SK-N-SH (cell line): ENCODE data around the gene SLC35A3. TPM values are rescaled to one million over a fixed set of nuclear protein-coding genes. Genes with fewer than 3 reads are reported as not detected.
"Not testable (repeated sequence)": the region's sequence is repeated elsewhere in the genome, so short reads cannot be mapped to it uniquely, and the experiment has no call there.

Experiments used
- CTCF ChIA-PET: fragments of 300-600, 350-600 bp; formaldehyde crosslinking; extraction: SDS; loops from one replicate; lab custom pipeline; 2021; lab: Yijun Ruan, JAX
- POLR2A ChIA-PET: fragments of 350-600 bp; sonication (Branson Sonifier 250); formaldehyde crosslinking; extraction: SDS; loops from one replicate; lab custom pipeline; 2020; ENCODE audit warnings: antibody characterized with exemption, inconsistent platforms; lab: Yijun Ruan, JAX
- DNase-seq: peaks from one replicate; pipeline ENCODE4 v3.0.0; 2012
- H2AFZ ChIP-seq: fragments of 200-600 bp; sonication (generic); 2 replicates; pipeline ENCODE4 v1.8.1; 2016; ENCODE audit warnings: antibody characterized with exemption, mild to moderate bottlenecking, low read depth
- H3F3A ChIP-seq: fragments of 200-600 bp; sonication (generic); replicated peaks from 2 replicates; pipeline ENCODE3; 2016; ENCODE audit warnings: antibody characterized with exemption, mild to moderate bottlenecking; ENCODE audit not compliant: insufficient read depth
- H3K27ac ChIP-seq, 2 experiments: fragments of 200-500 bp in 1 of 2; fragments of 200-600 bp in 1 of 2; sonication (Bioruptor generic) in 1 of 2; sonication (generic), shearing (Covaris generic) in 1 of 2; 2 replicates each; pipeline versions ENCODE4 v1.5.1 to v1.6.1; 2014 to 2016; ENCODE audit warnings: low read depth in 2 of 2, inconsistent platforms in 1 of 2, low read length in 1 of 2, mild to moderate bottlenecking in 1 of 2, mixed read lengths in 1 of 2
- H3K27me3 ChIP-seq: fragments of 200-600 bp; sonication (generic), shearing (Covaris generic); 2 replicates; pipeline ENCODE4 v1.6.1; 2016; ENCODE audit warnings: mixed run types; ENCODE audit not compliant: insufficient read depth
- H3K36me3 ChIP-seq, 2 experiments: fragments of 200-500 bp in 1 of 2; fragments of 200-600 bp in 1 of 2; sonication (Bioruptor generic) in 1 of 2; sonication (generic) in 1 of 2; replicated peaks in 1 of 2; 2 replicates each; pipeline versions ENCODE3 to v1.5.1; 2014 to 2016; ENCODE audit warnings: low read length in 1 of 2, mild to moderate bottlenecking in 1 of 2; ENCODE audit not compliant: insufficient read depth in 2 of 2, control insufficient read depth in 1 of 2
- H3K4me1 ChIP-seq, 2 experiments: fragments of 200-500 bp in 1 of 2; fragments of 200-600 bp in 1 of 2; sonication (Bioruptor generic) in 1 of 2; sonication (generic), shearing (Covaris generic) in 1 of 2; 2 replicates each; pipeline versions ENCODE4 v1.5.1 to v1.6.1; 2014 to 2016; ENCODE audit warnings: low read depth in 1 of 2, low read length in 1 of 2, mixed run types in 1 of 2; ENCODE audit not compliant: insufficient read depth in 2 of 2, control insufficient read depth in 1 of 2
- H3K4me2 ChIP-seq: fragments of 200-600 bp; sonication (generic), shearing (Covaris generic); 2 replicates; pipeline ENCODE4 v1.6.1; 2017; ENCODE audit warnings: mixed run types
- H3K4me3 ChIP-seq, 2 experiments: fragments of 200-500 bp in 1 of 2; fragments of 200-600 bp in 1 of 2; sonication (Bioruptor generic) in 1 of 2; sonication (generic), shearing (Covaris generic) in 1 of 2; 2 replicates each; pipeline versions ENCODE4 v1.5.1 to v1.8.1; 2014 to 2016; ENCODE audit warnings: low read depth in 2 of 2, inconsistent platforms in 1 of 2, low read length in 1 of 2, mild to moderate bottlenecking in 1 of 2, mixed read lengths in 1 of 2, moderate library complexity in 1 of 2
- H3K79me2 ChIP-seq: fragments of 200-600 bp; sonication (generic); 2 replicates; pipeline ENCODE4 v1.8.1; 2017; ENCODE audit warnings: mild to moderate bottlenecking; ENCODE audit not compliant: insufficient read depth
- H3K9ac ChIP-seq: fragments of 200-600 bp; sonication (generic); 2 replicates; pipeline ENCODE4 v1.6.1; 2017; ENCODE audit warnings: mixed run types
- H3K9me2 ChIP-seq: fragments of 200-600 bp; sonication (generic); 2 replicates; pipeline ENCODE4 v1.6.1; 2017; ENCODE audit warnings: mixed run types
- H3K9me3 ChIP-seq: fragments of 200-600 bp; sonication (generic); 2 replicates; pipeline ENCODE4 v1.6.1; 2017; ENCODE audit warnings: mixed run types, mild to moderate bottlenecking, moderate library complexity
- H4K20me1 ChIP-seq: fragments of 200-600 bp; sonication (generic); 2 replicates; pipeline ENCODE4 v1.6.1; 2017; ENCODE audit warnings: mild to moderate bottlenecking, mixed run types; ENCODE audit not compliant: insufficient read depth
- CHD2 ChIP-seq: fragments of 150-350 bp; IDR thresholded peaks from 2 replicates; pipeline ENCODE4 v1.6.1; 2018; ENCODE audit warnings: low read length; ENCODE audit not compliant: partially characterized antibody
- EP300 ChIP-seq, 2 experiments: IDR thresholded peaks; 2 replicates each; pipeline versions ENCODE4 v1.4.0 to v1.6.1; 2012; ENCODE audit warnings: borderline replicate concordance in 1 of 2, low read depth in 1 of 2, low read length in 1 of 2
- EZH2phosphoT487 ChIP-seq: fragments of 200-600 bp; sonication (generic); IDR thresholded peaks from 2 replicates; pipeline ENCODE4 v1.6.1; 2017; ENCODE audit warnings: low read depth, mixed run types, mild to moderate bottlenecking, antibody characterized with exemption, moderate library complexity, borderline replicate concordance
- FOXM1 ChIP-seq: IDR thresholded peaks from 2 replicates; pipeline ENCODE4 v1.4.0; 2012; ENCODE audit warnings: low read depth, mild to moderate bottlenecking
- GABPA ChIP-seq: IDR thresholded peaks from 2 replicates; pipeline ENCODE4 v1.4.0; 2012; ENCODE audit warnings: low read depth, mild to moderate bottlenecking
- MXI1 ChIP-seq: IDR thresholded peaks from 2 replicates; pipeline ENCODE4 v1.6.1; 2012; ENCODE audit warnings: mild to moderate bottlenecking, low read depth, low read length, improper control_type of control experiment
- POLR2AphosphoS5 ChIP-seq: IDR thresholded peaks from 2 replicates; pipeline ENCODE4 v1.6.1; 2012; ENCODE audit warnings: low read depth, low read length
- RCOR1 ChIP-seq: fragments of 150-350 bp; IDR thresholded peaks from 2 replicates; pipeline ENCODE4 v1.6.1; 2017; ENCODE audit warnings: antibody characterized with exemption, low read length
- RFX5 ChIP-seq: IDR thresholded peaks from 2 replicates; pipeline ENCODE4 v1.6.1; 2012; ENCODE audit warnings: mild to moderate bottlenecking, improper control_type of control experiment, low read length
- SMC3 ChIP-seq: IDR thresholded peaks from 2 replicates; pipeline ENCODE4 v1.6.1; 2012; ENCODE audit warnings: low read depth, low read length, improper control_type of control experiment
- TEAD4 ChIP-seq: IDR thresholded peaks from 2 replicates; pipeline ENCODE4 v1.4.0; 2012; ENCODE audit warnings: mild to moderate bottlenecking, borderline replicate concordance; ENCODE audit not compliant: insufficient read depth
- whole genome bisulfite sequencing: methylation state at CpG from one replicate; pipeline ENCODE4 v1.1.6; 2017; ENCODE audit warnings: low lambda C conversion rate; 5-methylcytosine and 5-hydroxymethylcytosine counted together
- polyA plus RNA-seq, 3 experiments: library from polyadenylated mRNA; depleted of rRNA; stranded (reverse); fragments of >200 nt; gene quantifications; 2 replicates each; pipeline ENCODE4 v1.2.3, GENCODE V29; 2012
- TF ChIP-seq, protein P1 (sequence below): fragments of 150-350 bp; IDR thresholded peaks from 2 replicates; pipeline ENCODE4 v1.6.1; 2017; ENCODE audit warnings: antibody characterized with exemption, low read length, low read depth, borderline replicate concordance
- TF ChIP-seq, protein P2 (sequence below): IDR thresholded peaks from 2 replicates; pipeline ENCODE4 v1.4.0; 2012; ENCODE audit warnings: low read depth, borderline replicate concordance

SLC35A3 gene
- polyA plus RNA-seq, 1 of the 3 experiments (the other 2 are of a cell fraction) = 5.7 TPM

DNA sequence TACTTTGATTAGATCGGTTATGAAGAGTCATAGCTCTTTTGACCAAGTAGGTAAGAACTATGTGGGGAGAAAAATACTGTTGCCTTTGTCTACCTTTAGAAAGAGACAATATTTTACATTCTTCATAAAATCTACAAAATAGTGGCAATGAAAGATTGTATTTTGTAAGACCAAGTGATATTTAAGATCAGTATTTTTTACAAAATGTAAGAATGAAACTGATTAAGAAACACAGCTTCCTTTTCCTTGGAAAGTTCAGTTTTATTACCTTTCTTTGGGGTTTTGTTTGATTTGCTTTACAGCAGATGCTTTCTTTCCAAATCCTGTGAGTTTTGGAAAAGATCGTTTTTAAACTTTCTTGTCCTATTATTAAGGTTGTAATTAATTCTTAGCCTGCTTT lies 69.8 kb downstream of the SLC35A3 start:
- Histone ChIP-seq H3K4me2 (peak overlapping the region; percentile 68), H3K9me3 (no peaks in the 10 kb centered on the region), H3K27me3 (no peaks in the 10 kb centered on the region), H3K9me2 (no peaks in the 10 kb centered on the region), H2AFZ (no peak overlapping the region), H3K79me2 (peaks cover 69% of the 10 kb centered on the region), H3K4me3 (peak overlapping the region; percentile 71 to 94; a peak in 3 of 4 replicates), H3K36me3 (no peaks in the 10 kb centered on the region), H3K4me1 (peaks cover 4 to 5% of the 10 kb centered on the region in 2 experiments; a peak in 2 of 4 replicates), H3F3A (peaks cover 6% of the 10 kb centered on the region), H4K20me1 (peaks cover 8% of the 10 kb centered on the region; the same call in 1 of the 2 replicates), H3K9ac (peak overlapping the region; percentile 88), H3K27ac (peak overlapping the region; percentile 89 to 94; a peak in 3 of 4 replicates)
- DNase-seq = no peak
- ChIA-PET CTCF (interaction anchor here (0.8 to 1.0 kb wide), 2 partner anchors 26 to 69 kb away, joined by 3 read pairs; no protein-coding TSS in a partner anchor), POLR2A (no interaction called here)
- TF ChIP-seq RFX5 (no peak), SMC3 (no peak), FOXM1 (no peak), TEAD4 (no peak), POLR2AphosphoS5 (no peak)
- 19% methylated on average over 2 of the region's 2 CpGs for WGBS

DNA sequence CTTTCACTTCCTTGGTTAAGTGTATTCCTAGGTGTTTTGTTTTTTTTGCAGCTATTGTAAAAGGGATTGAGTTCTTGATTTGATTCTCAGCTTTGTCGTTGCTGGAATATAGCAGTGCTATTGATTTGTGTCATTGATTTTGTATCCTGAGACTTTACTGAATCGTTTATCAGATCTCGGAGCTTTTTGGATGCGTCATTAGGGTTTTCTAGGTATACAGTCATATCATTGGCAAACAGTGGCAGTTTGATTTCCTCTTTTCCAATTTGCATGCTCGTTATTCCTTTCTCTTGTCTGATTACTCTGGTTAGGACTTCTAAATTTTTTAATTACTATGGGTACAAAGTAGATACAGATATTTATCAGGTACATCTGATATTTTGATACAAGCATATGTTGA lies 75.4 kb downstream of the SLC35A3 start:
- ChIA-PET CTCF (no interaction called here), POLR2A (no interaction called here)
- 97% methylated on average over 5 of the region's 5 CpGs for WGBS
- Histone ChIP-seq H3K36me3 (peaks cover 0 to 8% of the 10 kb centered on the region in 2 experiments), H4K20me1 (peaks cover 35% of the 10 kb centered on the region; the same call in 1 of the 2 replicates), H3K9me2 (no peaks in the 10 kb centered on the region), H3K27ac (no peak overlapping the region), H3K4me2 (no peak overlapping the region), H3K4me3 (no peak overlapping the region), H3F3A (no peaks in the 10 kb centered on the region), H3K79me2 (peaks cover 99% of the 10 kb centered on the region), H2AFZ (no peak overlapping the region), H3K4me1 (peaks cover 6 to 8% of the 10 kb centered on the region in 2 experiments; a peak in 3 of 4 replicates), H3K9ac (no peak overlapping the region)
- TF ChIP-seq TEAD4 (no peak), CHD2 (no peak), RCOR1 (no peak), GABPA (no peak), EP300 (IDR thresholded peaks at IDR 0.05; ENCODE audit: borderline replicate concordance in 1 of 2, low read depth in 1 of 2, low read length in 1 of 2) (no peak), MXI1 (no peak), EZH2phosphoT487 (no peak)
- TF ChIP-seq, protein P1, sequence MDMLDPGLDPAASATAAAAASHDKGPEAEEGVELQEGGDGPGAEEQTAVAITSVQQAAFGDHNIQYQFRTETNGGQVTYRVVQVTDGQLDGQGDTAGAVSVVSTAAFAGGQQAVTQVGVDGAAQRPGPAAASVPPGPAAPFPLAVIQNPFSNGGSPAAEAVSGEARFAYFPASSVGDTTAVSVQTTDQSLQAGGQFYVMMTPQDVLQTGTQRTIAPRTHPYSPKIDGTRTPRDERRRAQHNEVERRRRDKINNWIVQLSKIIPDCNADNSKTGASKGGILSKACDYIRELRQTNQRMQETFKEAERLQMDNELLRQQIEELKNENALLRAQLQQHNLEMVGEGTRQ = no peak
- TF ChIP-seq, protein P2, sequence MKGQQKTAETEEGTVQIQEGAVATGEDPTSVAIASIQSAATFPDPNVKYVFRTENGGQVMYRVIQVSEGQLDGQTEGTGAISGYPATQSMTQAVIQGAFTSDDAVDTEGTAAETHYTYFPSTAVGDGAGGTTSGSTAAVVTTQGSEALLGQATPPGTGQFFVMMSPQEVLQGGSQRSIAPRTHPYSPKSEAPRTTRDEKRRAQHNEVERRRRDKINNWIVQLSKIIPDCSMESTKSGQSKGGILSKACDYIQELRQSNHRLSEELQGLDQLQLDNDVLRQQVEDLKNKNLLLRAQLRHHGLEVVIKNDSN = no peak
- TF ChIP-seq, all 33 proteins: peak for 0
- no peaks in the 10 kb centered on the region for H3K27me3 ChIP-seq
- H3K9me3 ChIP-seq = no peaks in the 10 kb centered on the region
- no peak for DNase-seq

DNA sequence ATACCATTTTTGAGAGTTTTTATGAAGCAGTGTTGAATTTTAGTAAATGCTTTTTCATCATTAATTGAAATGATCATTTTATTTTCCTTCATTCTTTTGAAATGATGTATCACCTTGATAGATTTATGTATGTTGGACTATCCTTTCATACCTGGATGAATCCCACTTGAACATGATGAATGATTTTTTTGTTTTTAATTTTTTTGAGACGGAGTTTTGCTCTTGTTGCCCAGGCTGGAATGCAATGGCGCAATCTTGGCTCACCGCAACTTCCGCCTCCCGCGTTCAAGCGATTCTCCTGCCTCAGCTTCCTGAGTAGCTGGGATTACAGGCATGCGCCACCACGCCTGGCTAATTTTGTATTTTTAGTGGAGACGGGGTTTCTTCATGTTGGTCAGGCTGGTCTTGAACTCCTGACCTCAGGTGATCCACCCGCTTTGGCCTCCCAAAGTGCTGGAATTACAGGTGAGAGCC lies 77.5 kb downstream of the SLC35A3 start:
- not testable (repeated sequence) for H3K4me2 ChIP-seq, DNase-seq, H3K36me3 ChIP-seq, H3K4me3 ChIP-seq, H3K9me3 ChIP-seq, H3K4me1 ChIP-seq, H3K9me2 ChIP-seq, H3K27ac ChIP-seq, H3F3A ChIP-seq, H2AFZ ChIP-seq, H3K9ac ChIP-seq, H3K27me3 ChIP-seq
- ChIA-PET POLR2A (interaction anchor here (0.6 kb wide), 1 partner anchor 78 kb away, joined by 5 read pairs; no protein-coding TSS in a partner anchor), CTCF (interaction anchor here (1.6 kb wide), 1 partner anchor 25 kb away, joined by 4 read pairs; no protein-coding TSS in a partner anchor)
- peaks cover 87% of the 10 kb centered on the region for H3K79me2 ChIP-seq
- 98% methylated on average over 11 of the region's 11 CpGs for WGBS
- peaks cover 35% of the 10 kb centered on the region; the same call in 1 of the 2 replicates for H4K20me1 ChIP-seq
